M059J (cell line): ENCODE data around the gene DOCK1. TPM values are rescaled to one million over a fixed set of nuclear protein-coding genes. Genes with fewer than 3 reads are reported as not detected.

Source experiments
- DNase-seq: peaks from one replicate; pipeline ENCODE4 v3.0.0-alpha.2; 2012; ENCODE audit warnings: low read depth
- total RNA-seq: library from RNA; depleted of rRNA; stranded (reverse); fragments of >200 nt; shearing (Covaris generic); gene quantifications from 2 replicates; pipeline ENCODE4 v1.2.3, GENCODE V29; 2014

DOCK1 gene
- total RNA-seq, 1 experiment from 2014 or later, result 29.0 TPM

- DNase-seq, result no peak
These were observed 232.2 kb downstream of the DOCK1 start for GRCh38 chr10:127137391-127137790.

GRCh38 chr10:127142136-127142535, 236.9 kb downstream of the DOCK1 start:
- DNase-seq, result no peak

GRCh38 chr10:127142856-127143255, 237.6 kb downstream of the DOCK1 start:
- no peak for DNase-seq

- DNase-seq, result peak; percentile 78
These were observed 239.9 kb downstream of the DOCK1 start for GRCh38 chr10:127145173-127145572.

GRCh38 chr10:127146661-127147060, 241.4 kb downstream of the DOCK1 start:
- DNase-seq, result peak; percentile 13

GRCh38 chr10:127148066-127148932, 243.1 kb downstream of the DOCK1 start:
- peak; percentile 89 for DNase-seq

GRCh38 chr10:127148933-127149220, 243.6 kb downstream of the DOCK1 start:
- peak; percentile 75 for DNase-seq

GRCh38 chr10:127149501-127150081, 244.4 kb downstream of the DOCK1 start:
- peak; percentile 84 for DNase-seq

- peak; percentile 93 for DNase-seq
These were observed 244.9 kb downstream of the DOCK1 start for GRCh38 chr10:127150136-127150535.

- DNase-seq, result peak; percentile 20
These were observed 246.3 kb downstream of the DOCK1 start for GRCh38 chr10:127151541-127151940.

GRCh38 chr10:127151981-127152699, 246.9 kb downstream of the DOCK1 start:
- peak; percentile 48 for DNase-seq

- peak; percentile 48 for DNase-seq
These were observed 248.0 kb downstream of the DOCK1 start for GRCh38 chr10:127153181-127153580.

- DNase-seq, result no peak
These were observed 249.8 kb downstream of the DOCK1 start for GRCh38 chr10:127154831-127155620.

- no peak for DNase-seq
These were observed 251.9 kb downstream of the DOCK1 start for GRCh38 chr10:127157089-127157488.

- no peak for DNase-seq
These were observed 252.4 kb downstream of the DOCK1 start for GRCh38 chr10:127157506-127158200.

GRCh38 chr10:127158662-127159061, 253.4 kb downstream of the DOCK1 start:
- DNase-seq, result no peak

- no peak for DNase-seq
These were observed 254.5 kb downstream of the DOCK1 start for GRCh38 chr10:127159648-127160245.

- no peak for DNase-seq
These were observed 256.3 kb downstream of the DOCK1 start for GRCh38 chr10:127161482-127161881.

- DNase-seq, result no peak
These were observed 257.6 kb downstream of the DOCK1 start for GRCh38 chr10:127162841-127163240.

GRCh38 chr10:127168261-127168660, 263.0 kb downstream of the DOCK1 start:
- no peak for DNase-seq

- DNase-seq, result no peak
These were observed 269.6 kb downstream of the DOCK1 start for GRCh38 chr10:127174866-127175265.
